ENCODE measurements around the gene WDR87.

WDR87 gene

GRCh38 chr19:37935341-37935740 is 28.9 kb upstream of the WDR87 start:
- H3K79me2 ChIP-seq (ENCODE audit: insufficient read depth, low read depth): no peaks in the 10 kb centered on the region
- no peak overlapping the region for H3K4me3 ChIP-seq (IDR thresholded peaks at IDR 0.05; ENCODE audit: insufficient read depth, low read depth, low read length)
- no peak overlapping the region for H3K4me2 ChIP-seq
- no peaks in the 10 kb centered on the region for H3K36me3 ChIP-seq (ENCODE audit: insufficient read depth)
- H3K4me1 ChIP-seq (ENCODE audit: low read depth, poor library complexity, severe bottlenecking): peaks cover 4% of the 10 kb centered on the region
- H3K27me3 ChIP-seq (ENCODE audit: insufficient read depth, low read depth): no peaks in the 10 kb centered on the region
- TF ChIP-seq CTCF (conservative IDR thresholded peaks at IDR 0.05; ENCODE audit: low read depth, low read length): no peak
- H4K20me1 ChIP-seq (ENCODE audit: insufficient read depth): no peaks in the 10 kb centered on the region
- H3K9ac ChIP-seq: no peak overlapping the region
- no peak overlapping the region for H3K27ac ChIP-seq
- no peak overlapping the region for H2AFZ ChIP-seq (ENCODE audit: low read depth)

DNA sequence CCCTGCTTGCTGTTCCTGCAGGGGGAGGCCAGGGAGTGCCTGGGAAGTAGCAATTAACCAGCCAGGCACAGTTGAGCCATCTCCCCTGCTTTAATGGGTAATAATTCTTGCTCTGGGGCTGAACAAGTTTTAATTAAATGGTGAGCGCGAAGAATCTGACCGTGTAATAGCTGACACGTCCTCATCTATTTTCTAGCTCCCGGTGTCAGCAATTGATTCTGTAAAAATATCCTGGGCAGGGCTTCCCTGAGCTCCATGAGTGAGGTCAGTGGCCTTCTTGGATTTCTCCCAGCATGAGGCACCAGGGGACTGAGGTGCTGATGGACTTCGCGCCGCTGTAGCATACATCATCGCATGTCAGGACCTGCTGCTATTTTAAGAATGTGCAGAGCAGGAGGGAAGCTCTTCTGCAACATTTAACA is 27.6 kb upstream of the WDR87 start:
- no peaks in the 10 kb centered on the region for H3K27me3 ChIP-seq (ENCODE audit: insufficient read depth, low read depth)
- peaks cover 4% of the 10 kb centered on the region for H3K4me1 ChIP-seq (ENCODE audit: low read depth, poor library complexity, severe bottlenecking)
- H3K9ac ChIP-seq: no peak overlapping the region
- H3K36me3 ChIP-seq (ENCODE audit: insufficient read depth): no peaks in the 10 kb centered on the region
- H3K4me2 ChIP-seq: no peak overlapping the region
- no peaks in the 10 kb centered on the region for H4K20me1 ChIP-seq (ENCODE audit: insufficient read depth)
- no peaks in the 10 kb centered on the region for H3K79me2 ChIP-seq (ENCODE audit: insufficient read depth, low read depth)
- H3K27ac ChIP-seq: no peak overlapping the region
- no peak for TF ChIP-seq CTCF (conservative IDR thresholded peaks at IDR 0.05; ENCODE audit: low read depth, low read length)
- no peak overlapping the region for H3K4me3 ChIP-seq (IDR thresholded peaks at IDR 0.05; ENCODE audit: insufficient read depth, low read depth, low read length)
- no peak overlapping the region for H2AFZ ChIP-seq (ENCODE audit: low read depth)

GRCh38 chr19:37932985-37933936 is 26.9 kb upstream of the WDR87 start:
- H3K4me3 ChIP-seq (IDR thresholded peaks at IDR 0.05; ENCODE audit: insufficient read depth, low read depth, low read length): no peak overlapping the region
- no peak for TF ChIP-seq CTCF (conservative IDR thresholded peaks at IDR 0.05; ENCODE audit: low read depth, low read length)
- H3K4me1 ChIP-seq (ENCODE audit: low read depth, poor library complexity, severe bottlenecking): peaks cover 2% of the 10 kb centered on the region

GRCh38 chr19:37931881-37932655 is 25.7 kb upstream of the WDR87 start:
- Histone ChIP-seq H3K4me1 (ENCODE audit: low read depth, poor library complexity, severe bottlenecking) (no peaks in the 10 kb centered on the region), H3K79me2 (ENCODE audit: insufficient read depth, low read depth) (no peaks in the 10 kb centered on the region), H3K27ac (no peak overlapping the region), H3K4me2 (no peak overlapping the region), H3K36me3 (ENCODE audit: insufficient read depth) (no peaks in the 10 kb centered on the region), H3K27me3 (ENCODE audit: insufficient read depth, low read depth) (no peaks in the 10 kb centered on the region), H3K9ac (no peak overlapping the region), H3K4me3 (IDR thresholded peaks at IDR 0.05; ENCODE audit: insufficient read depth, low read depth, low read length) (no peak overlapping the region), H2AFZ (ENCODE audit: low read depth) (no peak overlapping the region), H4K20me1 (ENCODE audit: insufficient read depth) (no peaks in the 10 kb centered on the region)
- no peak for TF ChIP-seq CTCF (conservative IDR thresholded peaks at IDR 0.05; ENCODE audit: low read depth, low read length)

More at GRCh38 chr19:37932985-37933936, 26.9 kb upstream of the WDR87 start:
- Histone ChIP-seq H2AFZ (ENCODE audit: low read depth) (no peak overlapping the region), H3K9ac (no peak overlapping the region), H4K20me1 (ENCODE audit: insufficient read depth) (no peaks in the 10 kb centered on the region), H3K27ac (no peak overlapping the region), H3K4me2 (no peak overlapping the region), H3K36me3 (ENCODE audit: insufficient read depth) (no peaks in the 10 kb centered on the region), H3K79me2 (ENCODE audit: insufficient read depth, low read depth) (no peaks in the 10 kb centered on the region), H3K27me3 (ENCODE audit: insufficient read depth, low read depth) (no peaks in the 10 kb centered on the region)

Data from KMS-11 (cell line).